ENCODE measurements around the gene PAPSS1. TPM values are rescaled to one million over a fixed set of nuclear protein-coding genes. Genes with fewer than 3 reads are reported as not detected.

Gene PAPSS1
- total RNA-seq, 1 experiment from 2014 or later, result 50.0 TPM

DNA sequence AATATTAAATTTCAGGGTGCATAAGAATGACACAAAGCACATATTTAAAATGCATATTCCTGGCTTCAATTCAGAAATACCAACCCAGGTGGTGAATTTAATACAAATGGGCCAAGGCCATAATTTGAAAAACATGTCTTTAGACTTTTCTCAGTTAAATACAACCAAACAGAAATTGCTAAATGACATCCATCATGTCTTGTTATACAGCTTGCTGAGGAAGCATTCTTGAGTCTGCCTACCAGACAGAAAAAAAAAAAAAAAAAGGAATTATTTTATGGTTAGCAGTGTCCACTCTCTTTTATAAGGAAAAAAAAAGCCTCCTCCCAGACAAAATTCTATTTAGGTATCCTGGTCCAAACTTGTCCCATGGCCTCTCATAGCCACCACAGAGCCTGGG is 119.1 kb downstream of the PAPSS1 start:
- no peak overlapping the region for H3K4me3 ChIP-seq
- H3K4me1 ChIP-seq, result peaks cover 11% of the 10 kb centered on the region
- DNase-seq, result no peak
- no peaks in the 10 kb centered on the region for H3K27me3 ChIP-seq
- peak overlapping the region; percentile 57 for H3K27ac ChIP-seq
- H3K36me3 ChIP-seq, result no peaks in the 10 kb centered on the region
- no peaks in the 10 kb centered on the region for H3K9me3 ChIP-seq (replicated peaks)

DNA sequence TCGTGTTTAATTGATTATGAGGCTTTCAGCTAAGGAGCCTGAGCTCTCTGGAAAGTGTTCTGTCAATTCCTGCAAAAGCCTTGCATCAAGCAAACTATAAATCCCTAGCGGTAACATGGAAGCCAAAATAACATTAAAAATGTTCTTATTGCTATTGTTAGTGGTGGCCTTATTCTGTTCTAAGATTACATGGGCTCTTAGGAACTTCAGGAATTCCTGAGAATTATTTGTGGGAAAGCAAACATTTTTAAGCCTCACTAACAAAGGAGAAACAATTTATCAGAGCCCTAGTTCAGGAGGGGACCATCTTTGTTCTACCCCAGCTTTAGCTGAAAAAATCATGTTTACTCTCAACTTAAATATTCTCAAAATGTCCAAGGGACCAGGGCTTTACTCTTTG is 119.6 kb downstream of the PAPSS1 start:
- Histone ChIP-seq H3K27me3 (no peaks in the 10 kb centered on the region), H3K36me3 (no peaks in the 10 kb centered on the region), H3K4me3 (no peak overlapping the region), H3K27ac (peak overlapping the region; percentile 57), H3K9me3 (replicated peaks) (no peaks in the 10 kb centered on the region), H3K4me1 (peaks cover 11% of the 10 kb centered on the region)
- DNase-seq, result peak in 1 of 2 experiments; percentile 6

DNA sequence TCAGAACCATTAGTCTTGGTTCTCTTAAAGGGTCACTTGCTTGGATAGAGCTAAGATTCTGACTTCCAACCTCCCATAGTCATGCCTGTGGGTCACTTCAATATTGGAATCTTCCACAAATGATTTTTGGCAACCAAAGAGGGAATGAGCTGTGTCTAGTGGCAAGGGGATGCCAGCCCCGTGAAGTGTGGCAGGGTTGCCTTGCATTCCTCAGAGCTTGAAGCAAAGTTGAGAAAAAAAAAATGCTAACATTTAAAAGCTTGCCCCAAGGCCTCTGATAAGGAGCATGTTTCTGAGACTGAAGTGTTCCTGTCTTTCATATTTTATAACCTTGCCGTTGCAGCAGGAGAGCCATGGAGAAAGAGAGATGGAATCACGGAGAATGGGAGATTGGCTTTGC is 120.2 kb downstream of the PAPSS1 start:
- Histone ChIP-seq H3K36me3 (no peaks in the 10 kb centered on the region), H3K27ac (peak overlapping the region; percentile 57; the same call in 1 of the 2 replicates), H3K9me3 (replicated peaks) (no peaks in the 10 kb centered on the region), H3K4me1 (peaks cover 11% of the 10 kb centered on the region), H3K27me3 (no peaks in the 10 kb centered on the region), H3K4me3 (no peak overlapping the region)
- no peak for DNase-seq

DNA sequence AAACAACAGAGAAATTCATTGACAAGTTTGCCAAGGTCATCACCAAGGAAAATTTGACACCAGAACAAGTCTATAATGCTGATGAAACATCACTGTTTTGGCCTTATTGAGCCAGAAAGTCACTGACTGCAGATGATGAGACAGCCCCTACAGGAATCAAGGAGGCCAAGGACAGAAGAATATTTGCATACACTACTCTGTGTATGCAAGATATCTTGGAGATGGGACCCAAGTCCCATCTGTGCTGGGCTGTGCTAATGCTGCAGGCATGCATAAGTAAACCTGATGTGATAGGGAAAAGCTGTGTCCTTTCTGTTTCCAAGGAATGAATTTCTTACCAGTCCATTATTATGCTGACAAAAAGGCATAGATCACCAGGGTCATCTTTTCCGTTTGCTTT is 126.8 kb downstream of the PAPSS1 start:
- H3K27me3 ChIP-seq, result no peaks in the 10 kb centered on the region

DNA sequence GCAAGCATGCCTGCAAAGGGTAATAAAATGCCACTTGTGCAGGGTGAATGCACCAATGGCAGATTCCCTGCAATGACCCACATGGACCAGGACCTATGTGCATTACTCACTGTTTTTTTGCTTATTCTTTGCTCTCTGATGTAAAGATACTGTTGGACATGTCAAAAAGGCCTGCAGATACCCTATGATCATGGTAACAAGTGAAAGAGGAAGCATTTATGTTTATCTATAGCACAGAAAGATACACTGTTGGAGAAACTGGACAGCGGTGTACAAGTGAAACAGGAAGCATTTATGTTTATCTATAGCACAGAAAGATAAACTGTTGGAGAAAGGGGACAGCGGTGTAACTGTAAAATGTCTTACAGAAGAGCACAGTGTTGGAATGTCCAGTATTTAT is 127.5 kb downstream of the PAPSS1 start:
- no peaks in the 10 kb centered on the region for H3K36me3 ChIP-seq
- H3K27ac ChIP-seq, result no peak overlapping the region
- no peaks in the 10 kb centered on the region for H3K27me3 ChIP-seq
- H3K9me3 ChIP-seq (replicated peaks), result peaks cover 9% of the 10 kb centered on the region; the same call in 1 of the 2 replicates
- no peak for DNase-seq
- H3K4me3 ChIP-seq, result no peak overlapping the region
- H3K4me1 ChIP-seq, result no peaks in the 10 kb centered on the region

More for the DNA sequence above, 126.8 kb downstream of the PAPSS1 start:
- Histone ChIP-seq H3K27ac (no peak overlapping the region), H3K9me3 (replicated peaks) (peaks cover 9% of the 10 kb centered on the region; the same call in 1 of the 2 replicates), H3K4me1 (no peaks in the 10 kb centered on the region), H3K36me3 (no peaks in the 10 kb centered on the region), H3K4me3 (no peak overlapping the region)
- no peak for DNase-seq

DNA sequence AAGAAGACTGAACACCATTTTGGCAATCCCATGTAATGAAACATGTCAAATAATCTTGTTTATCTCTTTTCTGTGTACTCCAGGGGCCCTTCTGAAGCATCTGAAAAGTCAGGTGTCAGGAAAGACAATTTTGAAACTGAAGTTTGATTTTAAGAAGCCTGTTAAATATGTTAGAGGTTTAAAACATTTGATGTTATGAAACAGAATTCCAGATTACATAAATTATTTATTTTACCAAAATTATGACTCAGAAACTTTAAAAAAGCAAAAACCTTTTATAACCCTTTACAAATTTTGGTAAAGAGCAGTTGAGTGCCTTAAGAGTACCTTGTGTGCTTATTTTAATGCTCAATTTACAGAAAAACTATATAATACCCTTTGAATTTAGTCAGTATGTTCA is 130.8 kb downstream of the PAPSS1 start:
- no peaks in the 10 kb centered on the region for H3K4me1 ChIP-seq
- no peaks in the 10 kb centered on the region for H3K27me3 ChIP-seq
- no peaks in the 10 kb centered on the region for H3K36me3 ChIP-seq

DNA sequence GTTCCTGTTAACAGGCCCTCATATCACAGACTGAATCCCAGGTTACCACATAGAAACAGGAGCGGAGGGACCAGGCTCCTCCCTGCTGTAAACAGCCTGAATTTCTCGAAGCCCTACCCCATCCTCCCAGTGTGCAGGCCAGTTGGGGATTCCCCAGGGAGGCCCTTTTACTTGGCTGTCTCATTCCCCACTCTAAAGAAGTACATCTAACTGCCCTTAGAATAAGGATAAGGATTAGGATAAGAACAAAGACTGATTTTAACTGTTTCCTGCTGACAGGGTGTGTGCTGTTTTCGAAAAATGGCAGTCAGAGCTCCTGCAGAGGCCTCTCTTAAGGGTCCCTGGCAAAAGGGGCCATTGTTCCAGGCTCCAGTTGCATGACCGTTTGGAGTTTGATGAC is 133.7 kb downstream of the PAPSS1 start:
- Histone ChIP-seq H3K4me1 (no peaks in the 10 kb centered on the region), H3K27me3 (no peaks in the 10 kb centered on the region), H3K4me3 (no peak overlapping the region), H3K27ac (no peak overlapping the region), H3K36me3 (no peaks in the 10 kb centered on the region), H3K9me3 (replicated peaks) (peaks cover 9% of the 10 kb centered on the region; the same call in 1 of the 2 replicates)
- no peak for DNase-seq

More for the DNA sequence above, 130.8 kb downstream of the PAPSS1 start:
- Histone ChIP-seq H3K9me3 (replicated peaks) (peaks cover 9% of the 10 kb centered on the region; the same call in 1 of the 2 replicates), H3K27ac (no peak overlapping the region), H3K4me3 (no peak overlapping the region)
- DNase-seq, result no peak

DNA sequence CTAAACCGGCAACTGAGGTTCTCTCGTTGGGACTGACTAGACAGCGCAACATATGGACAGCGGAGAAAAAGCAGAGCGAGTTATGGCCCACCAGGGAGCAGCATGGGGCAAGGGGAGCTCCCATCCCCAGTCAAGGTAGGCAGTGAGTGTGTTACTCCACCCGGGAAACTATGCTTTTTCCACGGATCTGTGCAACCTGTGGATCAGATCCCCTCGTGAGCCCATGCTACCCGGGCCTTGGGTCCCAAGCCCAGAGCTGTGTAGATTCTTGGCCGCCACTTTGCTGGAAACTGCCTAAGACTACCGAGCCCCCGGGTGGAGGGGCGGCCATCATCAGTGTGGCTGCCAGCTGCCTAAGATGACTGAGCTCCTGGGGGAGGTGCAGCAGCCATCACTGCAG is 140.9 kb downstream of the PAPSS1 start:
- no peaks in the 10 kb centered on the region for H3K4me1 ChIP-seq
- no peaks in the 10 kb centered on the region for H3K36me3 ChIP-seq
- H3K27ac ChIP-seq, result no peak overlapping the region
- H3K4me3 ChIP-seq, result peak overlapping the region; percentile 45
- H3K9me3 ChIP-seq (replicated peaks), result no peaks in the 10 kb centered on the region; the same call in 1 of the 2 replicates
- no peaks in the 10 kb centered on the region for H3K27me3 ChIP-seq
- peak; percentile 38 to 47 for DNase-seq

DNA sequence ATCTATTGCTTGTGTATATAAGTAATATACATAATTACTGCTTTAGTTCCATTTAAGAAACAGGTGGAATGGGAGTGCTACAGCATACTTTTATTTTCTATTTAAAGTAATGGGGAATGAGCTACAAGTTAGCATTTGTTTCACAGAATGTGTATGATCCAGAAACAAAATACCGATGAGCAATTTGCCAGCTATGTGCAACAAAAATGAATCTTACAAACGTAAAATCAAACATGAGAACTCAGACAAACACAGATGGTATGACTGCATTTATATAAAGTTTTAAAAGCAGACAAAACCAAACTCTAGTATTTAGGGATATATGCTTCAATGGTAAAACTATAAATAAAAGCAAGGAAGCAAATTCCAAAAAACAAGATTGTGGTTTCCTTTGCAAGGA is 141.7 kb downstream of the PAPSS1 start:
- no peak overlapping the region for H3K4me3 ChIP-seq
- H3K36me3 ChIP-seq, result no peaks in the 10 kb centered on the region
- DNase-seq, result no peak
- no peaks in the 10 kb centered on the region for H3K4me1 ChIP-seq
- no peaks in the 10 kb centered on the region; the same call in 1 of the 2 replicates for H3K9me3 ChIP-seq (replicated peaks)
- no peak overlapping the region for H3K27ac ChIP-seq
- H3K27me3 ChIP-seq, result no peaks in the 10 kb centered on the region

DNA sequence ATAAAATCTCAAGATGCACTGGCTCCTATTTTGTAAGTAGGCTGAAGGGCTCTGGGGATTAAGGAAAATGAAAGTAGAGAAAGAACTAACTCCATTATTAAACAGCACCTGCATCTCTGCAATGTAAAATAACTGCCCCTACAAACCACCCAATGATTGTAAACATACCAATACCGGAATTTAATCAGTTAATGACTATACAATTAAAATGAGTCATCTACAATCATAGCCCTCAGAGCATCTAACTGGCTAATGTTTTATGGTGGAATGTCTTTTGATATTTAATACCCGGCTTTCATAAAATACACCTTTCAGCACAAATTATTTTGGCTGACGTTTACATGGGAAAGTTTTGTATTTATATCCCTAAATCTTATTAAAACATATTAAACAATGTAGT is 142.3 kb downstream of the PAPSS1 start:
- Histone ChIP-seq H3K4me1 (no peaks in the 10 kb centered on the region), H3K27me3 (no peaks in the 10 kb centered on the region), H3K36me3 (no peaks in the 10 kb centered on the region), H3K27ac (no peak overlapping the region), H3K9me3 (replicated peaks) (no peaks in the 10 kb centered on the region; the same call in 1 of the 2 replicates), H3K4me3 (no peak overlapping the region)
- DNase-seq, result no peak

DNA sequence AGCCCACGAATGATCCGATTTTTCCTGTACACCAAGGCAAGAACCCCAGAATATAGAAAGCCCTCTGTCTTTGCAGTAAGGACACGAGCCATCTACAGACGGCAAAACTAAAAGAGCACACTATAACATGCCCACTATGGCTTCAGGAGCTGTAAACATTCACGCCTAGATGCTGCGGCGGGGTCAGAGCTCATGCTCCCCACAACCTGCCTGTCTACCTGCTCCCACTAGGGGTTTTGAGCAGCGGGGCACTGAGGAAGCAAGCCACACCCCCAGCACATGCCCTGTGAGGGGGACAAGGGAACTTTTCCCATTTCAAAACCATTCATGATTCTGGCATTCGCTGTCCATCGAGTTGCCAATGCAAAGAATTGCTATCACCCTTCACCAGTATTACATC is 144.8 kb downstream of the PAPSS1 start:
- Histone ChIP-seq H3K36me3 (no peaks in the 10 kb centered on the region), H3K9me3 (replicated peaks) (no peaks in the 10 kb centered on the region), H3K4me3 (no peak overlapping the region), H3K4me1 (no peaks in the 10 kb centered on the region), H3K27ac (no peak overlapping the region), H3K27me3 (no peaks in the 10 kb centered on the region)
- DNase-seq, result no peak

DNA sequence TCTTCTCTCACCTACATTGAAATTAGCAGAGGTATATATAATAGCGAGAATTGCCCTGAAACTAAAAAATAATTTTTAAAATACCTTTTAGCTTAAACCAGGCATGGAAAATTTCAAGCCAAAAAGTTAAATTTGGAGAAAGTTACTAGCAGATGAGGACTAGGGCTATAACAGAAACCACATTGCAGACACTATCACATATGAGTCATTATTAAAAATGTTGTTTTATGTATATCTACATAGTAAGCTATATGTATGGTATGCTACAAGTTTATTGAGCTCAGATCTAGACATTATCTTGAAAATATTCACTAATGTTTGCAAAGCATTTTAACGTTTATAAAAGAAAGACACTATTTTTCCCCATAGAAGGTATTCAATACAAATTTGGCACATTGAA is 147.8 kb downstream of the PAPSS1 start:
- Histone ChIP-seq H3K9me3 (replicated peaks) (no peaks in the 10 kb centered on the region), H3K36me3 (no peaks in the 10 kb centered on the region), H3K27ac (no peak overlapping the region), H3K27me3 (no peaks in the 10 kb centered on the region), H3K4me3 (no peak overlapping the region), H3K4me1 (no peaks in the 10 kb centered on the region)
- no peak for DNase-seq

DNA sequence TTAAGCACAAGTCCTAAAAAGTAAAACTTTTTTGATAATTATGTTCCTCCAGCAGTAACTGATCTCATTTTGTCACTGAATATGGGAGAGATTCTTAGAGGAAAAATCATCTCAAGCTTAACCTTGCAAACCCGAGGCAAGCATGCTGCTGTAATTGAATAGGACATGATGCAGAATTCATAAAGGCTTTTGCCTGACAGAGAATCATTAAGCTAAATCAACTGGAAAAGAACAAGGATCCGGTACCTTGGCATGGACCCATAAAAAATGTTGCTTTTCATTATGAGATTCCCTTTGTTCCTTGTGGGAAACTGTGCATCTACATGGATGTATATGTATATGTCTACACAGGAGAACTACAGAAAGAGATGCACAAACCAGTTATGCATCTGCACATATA is 149.1 kb downstream of the PAPSS1 start:
- Histone ChIP-seq H3K36me3 (no peaks in the 10 kb centered on the region), H3K9me3 (replicated peaks) (no peaks in the 10 kb centered on the region), H3K27me3 (no peaks in the 10 kb centered on the region), H3K4me3 (no peak overlapping the region), H3K27ac (no peak overlapping the region), H3K4me1 (no peaks in the 10 kb centered on the region)
- no peak for DNase-seq

DNA sequence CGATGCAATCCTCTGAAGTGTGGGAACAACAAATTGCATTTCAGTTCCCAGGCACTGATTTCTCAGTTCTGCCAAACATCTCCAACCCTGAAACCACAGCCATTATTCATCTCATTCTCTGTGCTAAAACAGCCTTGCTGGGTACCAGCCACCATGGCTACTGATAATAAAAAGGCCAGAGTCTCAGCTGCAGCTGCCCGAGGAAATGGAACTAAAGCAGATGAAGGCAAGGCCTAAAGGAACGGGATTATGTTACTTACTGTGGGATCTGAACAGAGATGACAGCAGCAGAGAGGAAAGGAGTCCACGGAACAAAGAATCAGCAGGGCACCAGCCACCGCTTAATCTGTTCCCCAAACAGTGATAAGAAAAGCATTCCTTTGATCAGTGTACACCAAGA is 155.7 kb downstream of the PAPSS1 start:
- Histone ChIP-seq H3K27ac (no peak overlapping the region), H3K9me3 (replicated peaks) (no peaks in the 10 kb centered on the region), H3K4me3 (no peak overlapping the region), H3K27me3 (no peaks in the 10 kb centered on the region), H3K4me1 (no peaks in the 10 kb centered on the region), H3K36me3 (no peaks in the 10 kb centered on the region)
- peak; percentile 19 to 46 for DNase-seq

Measured in SJCRH30 (cell line).